WI38 (cell line): ENCODE measurements around the gene C16orf46.

ENCODE experiments used
- H3K4me3 ChIP-seq: 2 replicates; pipeline ENCODE4 v1.5.1; 2011; ENCODE audit warnings: low read depth, mild to moderate bottlenecking, control low read depth, low read length
- TF ChIP-seq, protein P1 (sequence below): IDR thresholded peaks from 2 replicates; pipeline ENCODE4 v1.5.1; 2012; ENCODE audit warnings: low read depth, mild to moderate bottlenecking, control low read depth, low read length

Gene C16orf46

GRCh38 chr16:81095953-81096714, 19.1 kb upstream of the C16orf46 start, which contains the start of gene GCSH:
TSS of gene GCSH (minus strand) at chr16:81096395. CDS start at chr16:81096278, 117 bp downstream.
- TF ChIP-seq, protein P1, sequence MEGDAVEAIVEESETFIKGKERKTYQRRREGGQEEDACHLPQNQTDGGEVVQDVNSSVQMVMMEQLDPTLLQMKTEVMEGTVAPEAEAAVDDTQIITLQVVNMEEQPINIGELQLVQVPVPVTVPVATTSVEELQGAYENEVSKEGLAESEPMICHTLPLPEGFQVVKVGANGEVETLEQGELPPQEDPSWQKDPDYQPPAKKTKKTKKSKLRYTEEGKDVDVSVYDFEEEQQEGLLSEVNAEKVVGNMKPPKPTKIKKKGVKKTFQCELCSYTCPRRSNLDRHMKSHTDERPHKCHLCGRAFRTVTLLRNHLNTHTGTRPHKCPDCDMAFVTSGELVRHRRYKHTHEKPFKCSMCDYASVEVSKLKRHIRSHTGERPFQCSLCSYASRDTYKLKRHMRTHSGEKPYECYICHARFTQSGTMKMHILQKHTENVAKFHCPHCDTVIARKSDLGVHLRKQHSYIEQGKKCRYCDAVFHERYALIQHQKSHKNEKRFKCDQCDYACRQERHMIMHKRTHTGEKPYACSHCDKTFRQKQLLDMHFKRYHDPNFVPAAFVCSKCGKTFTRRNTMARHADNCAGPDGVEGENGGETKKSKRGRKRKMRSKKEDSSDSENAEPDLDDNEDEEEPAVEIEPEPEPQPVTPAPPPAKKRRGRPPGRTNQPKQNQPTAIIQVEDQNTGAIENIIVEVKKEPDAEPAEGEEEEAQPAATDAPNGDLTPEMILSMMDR: no peak
- peak within 1 kb of the TSS; percentile 77 for H3K4me3 ChIP-seq

DNA sequence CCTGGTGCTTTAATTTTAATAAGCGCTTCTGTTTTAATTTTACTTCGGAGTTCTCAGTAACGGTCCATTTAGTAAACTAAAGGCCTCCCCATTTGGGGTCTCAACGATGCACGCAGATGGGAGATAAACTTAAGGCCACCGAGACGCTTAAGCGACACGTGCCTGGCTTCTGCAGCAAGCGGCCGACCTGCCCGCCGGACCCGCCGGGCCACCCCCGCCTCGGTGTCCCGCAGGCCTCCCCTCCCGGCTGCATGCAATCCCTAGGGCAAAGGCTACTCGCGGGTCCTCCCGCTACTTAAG, 18.6 kb upstream of the C16orf46 start:
- peak overlapping the region; percentile 77 for H3K4me3 ChIP-seq
- TF ChIP-seq, protein P1: no peak

DNA sequence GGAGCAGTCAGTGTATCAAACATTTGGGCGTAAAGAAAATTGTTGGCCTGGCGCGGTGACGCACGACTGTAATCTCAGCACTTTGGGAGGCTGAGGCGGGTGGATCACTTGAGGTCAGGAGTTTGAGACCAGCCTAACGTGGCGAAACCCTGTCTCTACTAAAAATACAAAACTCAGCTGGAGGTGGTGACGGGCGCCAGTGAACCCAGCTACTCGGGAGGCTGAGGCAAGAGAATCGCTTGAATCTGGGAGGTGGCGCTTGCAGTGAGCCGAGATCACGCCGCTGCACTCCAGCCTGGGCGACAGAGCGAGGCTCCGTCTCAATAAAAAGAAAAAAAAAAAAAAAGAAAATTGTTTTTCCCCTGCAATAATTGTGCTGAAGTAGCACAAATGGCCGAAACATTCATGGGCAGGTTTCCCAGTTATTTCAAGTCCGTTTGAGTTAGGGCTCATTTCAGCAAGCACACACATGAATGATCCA, 17.8 kb upstream of the C16orf46 start:
- TF ChIP-seq, protein P1: no peak
- H3K4me3 ChIP-seq: peak overlapping the region; percentile 77

DNA sequence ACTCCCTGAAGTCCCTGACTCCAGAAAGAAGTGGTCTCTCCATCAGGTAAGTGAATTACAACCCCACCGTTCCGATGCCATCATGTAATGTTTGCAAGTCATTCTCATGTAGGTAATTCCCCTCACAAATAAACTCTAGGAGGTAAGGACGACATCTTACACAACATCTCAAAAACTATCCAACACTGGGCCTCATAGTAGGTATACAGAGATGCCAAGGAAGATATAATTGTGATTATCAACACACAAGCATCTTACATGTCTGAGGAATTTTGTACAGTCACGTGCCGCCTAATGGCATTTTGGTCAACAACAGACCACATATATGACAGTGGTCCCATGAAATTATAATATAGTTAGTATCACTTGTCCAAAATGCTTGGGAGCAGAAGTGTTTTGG, 11.8 kb upstream of the C16orf46 start:
- TF ChIP-seq, protein P1: no peak
- H3K4me3 ChIP-seq: no peak overlapping the region

- TF ChIP-seq, protein P1: no peak
- no peak overlapping the region for H3K4me3 ChIP-seq
Measured at GRCh38 chr16:81081014-81081413, 4.0 kb upstream of the C16orf46 start.

DNA sequence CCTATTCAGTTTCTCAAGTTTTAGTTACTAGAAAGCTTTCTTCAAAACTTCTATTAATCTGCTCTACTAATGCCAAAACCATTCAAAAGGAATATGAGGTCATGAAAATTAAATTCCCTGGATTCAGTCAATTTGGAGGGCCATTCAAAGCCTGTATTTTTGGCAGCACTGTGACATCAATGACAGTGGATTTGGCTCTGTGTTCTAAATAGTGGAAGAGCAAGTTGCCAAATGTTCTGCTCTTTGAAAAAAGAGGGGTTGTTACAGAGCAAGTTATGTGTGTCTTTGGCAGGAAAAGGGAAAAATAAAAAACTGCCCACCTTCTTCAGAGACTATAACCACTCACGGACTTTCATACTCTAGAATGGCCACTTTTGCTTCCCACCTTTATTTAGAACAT, 3.2 kb upstream of the C16orf46 start:
- TF ChIP-seq, protein P1: no peak
- H3K4me3 ChIP-seq: no peak overlapping the region

GRCh38 chr16:81076566-81077075, 417 bp downstream of the C16orf46 start:
- H3K4me3 ChIP-seq: peak overlapping the region; percentile 77
- TF ChIP-seq, protein P1: no peak
